GM20431 (cell line): ENCODE measurements around the gene DCHS1.

Source experiments
- in situ Hi-C: fragments of 300-500 bp; cut with MseI, MboI; formaldehyde crosslinking; loops from one replicate; pipeline ENCODE4 v1.15.0; 2020; ENCODE audit warnings: low sequenced_read_pairs; ENCODE audit not compliant: unreplicated experiment

Gene DCHS1

DNA sequence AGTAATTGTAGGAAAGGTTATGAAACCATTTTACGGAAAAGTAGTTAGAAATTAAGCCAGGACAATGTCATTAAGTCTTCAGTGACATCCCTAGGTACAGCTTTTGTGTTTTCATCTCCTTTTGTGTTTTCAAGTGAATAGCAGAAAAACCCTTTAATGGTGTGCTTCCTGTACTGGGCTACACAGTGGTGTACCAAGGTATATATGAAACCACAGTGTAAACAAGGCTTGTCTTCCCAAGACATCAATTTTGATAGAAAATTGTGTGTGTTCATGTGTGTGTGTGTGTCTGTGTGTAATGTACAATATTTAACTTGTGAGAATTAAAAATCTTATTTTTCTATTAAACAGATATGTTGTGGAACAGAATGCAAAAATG lies 18.6 kb upstream of the DCHS1 start:
- in situ Hi-C loops = no loop called here

DNA sequence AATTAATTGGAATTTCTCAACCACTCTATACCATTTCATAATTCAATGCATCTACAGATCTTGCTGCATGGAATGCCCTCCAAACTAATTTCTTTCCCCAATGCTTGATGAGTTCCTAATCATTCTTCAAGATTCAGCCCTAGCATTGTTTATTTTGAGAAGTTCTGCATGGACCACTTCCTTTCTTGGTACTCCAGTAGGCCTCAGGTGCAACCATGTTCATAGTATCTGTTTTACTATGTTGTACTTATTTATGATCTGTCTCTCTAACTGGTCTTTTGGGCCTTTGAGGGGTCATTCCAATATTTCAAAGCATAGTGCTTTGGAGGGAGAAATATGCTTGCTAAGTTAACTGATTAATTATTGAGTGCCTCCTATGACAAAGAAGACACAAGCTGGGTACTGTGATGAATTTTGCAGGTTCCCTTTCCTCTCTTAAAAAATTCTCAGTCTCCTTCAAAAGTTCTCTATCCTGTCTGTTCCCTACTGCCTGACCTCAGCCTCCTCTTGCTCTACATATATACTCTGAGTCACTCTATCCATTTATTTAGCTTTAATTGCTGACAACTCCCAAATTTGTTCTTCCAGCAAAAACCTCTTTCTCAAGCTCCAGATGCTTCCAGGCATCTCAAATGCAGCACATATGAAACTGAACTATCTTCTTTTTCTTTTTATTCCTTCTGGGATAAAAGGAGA lies 18.1 kb upstream of the DCHS1 start:
- in situ Hi-C loops = no loop called here

DNA sequence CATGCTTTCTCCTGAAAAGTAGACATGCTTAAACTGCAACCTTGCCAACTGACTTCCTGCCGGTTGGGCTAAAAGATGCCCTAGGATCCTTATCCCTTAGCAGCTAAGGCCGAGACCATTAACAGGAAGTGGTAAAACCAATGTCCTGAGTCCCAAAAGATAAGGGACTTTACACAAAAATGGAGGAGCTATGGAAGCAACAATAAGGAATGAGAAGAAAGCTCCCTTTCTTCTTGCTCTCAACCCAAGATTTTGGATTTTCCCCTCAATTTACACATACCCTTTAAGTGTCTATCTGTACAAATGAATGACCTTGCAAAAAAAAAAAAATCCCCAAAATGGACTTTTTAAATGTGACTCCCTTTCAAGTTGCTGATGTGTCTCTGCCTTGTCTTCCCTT lies 16.4 kb upstream of the DCHS1 start:
- in situ Hi-C loops = no loop called here

DNA sequence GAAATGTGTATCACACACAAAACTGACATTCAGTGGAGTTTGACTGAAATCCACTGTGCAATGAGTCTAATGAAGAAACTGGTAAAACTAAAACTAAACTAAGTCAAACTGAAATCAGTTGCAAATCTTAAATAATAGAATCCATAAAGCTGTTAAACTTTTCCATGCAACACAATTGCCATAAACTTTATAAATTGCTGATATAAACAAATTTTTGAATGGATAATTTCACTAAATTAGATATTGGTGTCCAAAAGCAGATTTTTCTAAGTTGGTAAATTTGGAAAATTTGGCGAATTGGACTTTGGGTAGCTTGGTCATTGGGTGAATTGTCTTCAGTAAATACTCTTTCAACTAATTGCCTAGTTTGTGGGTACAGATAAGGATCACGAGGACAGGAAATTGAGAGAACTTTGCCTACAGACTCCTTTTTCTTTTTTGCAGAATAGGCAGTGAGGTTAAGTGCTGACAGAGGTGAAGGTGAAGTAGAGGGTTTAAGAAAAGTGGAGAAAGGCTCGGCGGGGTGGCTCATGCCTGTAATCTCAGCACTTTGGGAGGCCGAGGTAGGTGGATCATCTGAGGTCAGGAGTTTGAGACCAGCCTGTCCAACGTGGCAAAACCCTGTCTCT lies 14.7 kb upstream of the DCHS1 start:
- in situ Hi-C loops = no loop called here

DNA sequence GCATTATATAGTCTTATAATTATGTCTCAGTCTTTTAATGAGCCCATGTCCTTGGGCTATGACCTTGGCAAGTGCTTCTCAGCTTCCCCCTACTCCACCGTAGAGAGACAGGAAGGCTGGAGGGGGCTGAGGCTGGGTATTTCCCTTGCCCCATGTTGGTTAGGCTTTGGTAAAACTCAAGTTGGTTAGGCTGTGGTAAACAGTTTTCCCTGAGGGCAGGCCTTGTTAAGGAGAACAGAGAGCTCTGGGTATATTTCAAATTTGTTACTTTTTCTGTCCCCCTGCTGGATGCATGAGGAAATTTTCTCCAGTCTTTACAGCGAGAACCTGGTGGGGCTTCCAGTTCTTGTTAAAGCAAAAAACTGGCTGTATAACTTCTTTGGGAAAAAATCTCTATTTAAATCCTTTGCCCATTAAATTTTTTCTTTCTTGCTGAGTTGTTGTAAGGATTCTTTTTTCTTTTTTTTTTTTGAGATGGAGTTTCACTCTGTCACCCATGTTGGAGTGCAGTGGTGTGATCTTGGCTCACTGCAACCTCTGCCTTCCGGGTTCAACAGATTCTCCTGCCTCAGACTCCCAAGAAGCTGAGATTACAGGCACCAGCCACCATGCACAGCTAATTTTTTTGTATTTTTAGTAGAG lies 12.2 kb upstream of the DCHS1 start:
- in situ Hi-C loops = no loop called here

DNA sequence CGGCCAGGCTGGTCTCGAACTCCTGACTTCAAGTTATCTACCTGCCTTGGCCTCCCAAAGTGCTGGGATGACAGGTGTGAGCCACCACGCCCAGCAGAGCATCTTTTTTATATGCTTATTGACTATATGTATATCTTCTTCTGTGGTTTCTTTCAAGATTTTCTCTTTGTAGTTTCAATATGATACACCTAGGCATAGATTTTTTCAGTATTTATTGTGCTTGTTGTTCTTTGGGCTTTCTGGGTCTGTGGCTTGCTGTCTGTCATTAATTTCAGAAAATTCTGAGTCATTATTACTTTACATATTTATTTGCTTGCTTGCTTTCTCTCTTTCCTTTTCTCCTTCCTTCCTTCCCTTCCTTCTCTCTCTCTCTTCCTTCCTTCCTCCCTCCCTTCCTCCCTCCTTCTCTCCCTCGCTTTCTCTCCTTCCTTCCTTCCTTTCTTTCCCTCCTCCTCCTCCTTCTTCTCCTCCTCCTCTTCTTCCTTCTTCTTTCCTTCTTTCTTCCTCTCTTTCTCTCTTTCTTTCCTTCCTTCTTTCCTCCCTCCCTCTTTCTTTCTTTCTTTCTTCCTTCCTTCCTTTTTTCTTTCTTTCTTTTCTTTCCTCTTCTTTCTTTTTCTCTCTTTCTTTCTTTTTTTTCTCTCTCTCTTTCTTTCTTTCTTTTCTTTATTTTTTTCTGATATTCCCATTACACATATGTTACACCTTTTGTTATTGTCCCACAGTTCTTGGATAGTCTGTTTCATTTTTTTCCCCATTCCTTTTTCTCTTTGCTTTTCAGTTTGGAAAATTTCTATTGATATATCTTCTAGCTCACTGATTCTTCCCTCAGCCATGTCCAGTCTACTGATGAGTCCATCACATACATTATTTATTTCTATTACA lies 10.9 kb upstream of the DCHS1 start:
- in situ Hi-C loops = no loop called here

DNA sequence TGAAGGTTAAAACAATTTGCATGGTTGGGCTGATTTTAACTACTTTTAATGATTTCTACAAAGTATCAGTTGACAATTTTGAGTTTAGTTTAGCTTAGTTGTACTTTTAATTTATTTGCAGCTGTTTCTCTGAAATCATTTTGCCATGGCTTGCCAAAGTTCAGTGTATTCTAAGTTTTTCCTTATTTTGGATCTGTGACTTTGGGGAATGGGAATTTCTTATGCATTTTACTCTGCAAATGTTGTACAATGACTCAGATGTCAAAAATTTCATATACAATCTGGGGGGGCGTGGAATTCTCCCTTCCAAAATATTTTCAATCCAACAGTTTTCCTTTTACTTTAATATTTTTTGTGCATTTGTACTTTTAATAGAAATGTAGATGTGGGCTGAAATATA lies 8.9 kb upstream of the DCHS1 start:
- in situ Hi-C loops = no loop called here

DNA sequence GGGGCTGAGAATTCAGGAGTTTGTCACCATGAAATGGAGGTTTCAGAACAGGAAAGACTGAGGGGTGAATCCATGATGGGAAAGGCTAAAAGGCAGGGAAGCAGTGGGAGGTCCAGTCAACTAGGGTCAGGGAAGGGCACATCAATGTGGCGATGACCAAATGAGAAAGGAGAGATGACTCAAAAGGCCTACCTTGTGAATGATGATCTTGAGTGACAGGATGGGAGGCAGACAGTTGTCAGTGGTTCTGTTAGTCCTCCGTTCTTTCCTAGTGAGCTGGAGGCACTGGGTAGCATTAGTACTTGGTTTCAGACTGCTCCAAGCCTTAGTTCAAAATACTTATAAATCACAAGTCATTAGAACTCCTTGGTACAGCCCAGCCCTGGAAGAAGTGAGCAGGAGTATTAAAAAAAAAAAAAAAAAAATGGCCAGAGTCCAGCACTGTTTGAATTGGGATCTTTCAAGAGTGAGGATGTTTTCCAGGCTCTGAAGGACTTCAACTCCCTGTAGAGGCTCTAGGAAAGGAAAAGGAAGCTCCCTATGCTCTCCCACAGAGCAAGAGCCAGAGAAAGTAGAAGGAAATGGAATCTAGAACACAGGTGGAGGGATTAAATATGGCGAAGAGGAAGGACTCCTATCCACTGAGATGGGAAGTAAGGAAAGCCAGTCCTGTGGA lies 8.3 kb upstream of the DCHS1 start:
- in situ Hi-C loops = no loop called here

DNA sequence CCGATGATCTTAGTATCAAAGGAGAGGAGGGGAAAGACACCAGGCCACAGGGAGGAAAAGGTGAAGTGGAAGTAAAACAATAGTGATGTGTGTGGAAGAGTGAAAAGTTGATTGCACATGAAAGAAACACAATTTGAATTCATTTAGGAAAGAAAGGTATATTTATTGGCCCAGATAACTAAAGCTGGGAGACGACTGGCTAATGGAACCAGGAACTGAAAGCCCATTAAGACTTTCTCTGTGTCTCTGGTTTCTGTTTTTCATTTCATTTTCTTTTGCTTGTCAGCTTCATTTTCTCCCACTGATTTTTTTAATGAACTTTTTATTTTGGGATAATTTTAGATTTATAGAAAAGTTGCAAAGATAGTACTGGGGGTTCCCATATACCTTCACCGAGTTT lies 5.1 kb upstream of the DCHS1 start:
- in situ Hi-C loops = no loop called here

DNA sequence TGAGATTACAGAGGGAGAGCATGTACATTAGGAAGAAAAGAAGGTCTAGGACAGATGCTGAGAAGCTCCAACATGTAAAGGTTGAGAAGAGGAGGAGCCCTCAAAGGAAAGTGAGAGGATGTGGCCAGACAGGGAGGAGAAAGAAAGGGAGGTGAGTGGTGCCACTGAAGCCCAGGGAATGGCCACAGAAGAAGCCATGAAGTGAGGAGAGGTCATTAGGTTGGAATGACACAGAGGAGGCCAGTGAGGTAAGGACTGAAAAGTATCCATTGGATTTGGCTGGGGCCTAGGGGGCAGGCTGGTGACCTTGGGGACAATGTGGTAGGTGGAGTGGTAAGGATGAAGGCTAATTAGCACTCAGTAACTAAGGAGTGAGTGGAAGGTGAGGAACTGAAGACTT lies 3.0 kb upstream of the DCHS1 start:
- in situ Hi-C loops = no loop called here

DNA sequence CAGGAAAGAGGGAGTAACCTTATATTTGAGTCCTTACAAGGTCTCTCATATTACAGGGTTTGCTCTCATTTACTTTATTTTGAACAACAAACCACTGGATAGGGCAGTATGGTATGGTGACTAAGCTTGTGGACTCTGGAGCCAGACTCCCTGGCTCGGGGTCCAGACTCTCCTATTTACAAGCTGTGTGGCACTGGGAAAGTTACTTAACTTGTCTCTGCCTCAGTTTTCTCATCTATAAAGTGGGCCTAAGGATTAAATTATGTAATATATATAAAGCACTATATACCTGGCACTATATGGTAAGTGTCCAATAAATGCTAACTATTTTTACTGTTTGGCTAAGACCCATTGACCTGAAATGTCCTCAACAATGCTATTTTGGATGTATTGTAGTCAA lies 1.7 kb upstream of the DCHS1 start:
- in situ Hi-C loops = no loop called here

DNA sequence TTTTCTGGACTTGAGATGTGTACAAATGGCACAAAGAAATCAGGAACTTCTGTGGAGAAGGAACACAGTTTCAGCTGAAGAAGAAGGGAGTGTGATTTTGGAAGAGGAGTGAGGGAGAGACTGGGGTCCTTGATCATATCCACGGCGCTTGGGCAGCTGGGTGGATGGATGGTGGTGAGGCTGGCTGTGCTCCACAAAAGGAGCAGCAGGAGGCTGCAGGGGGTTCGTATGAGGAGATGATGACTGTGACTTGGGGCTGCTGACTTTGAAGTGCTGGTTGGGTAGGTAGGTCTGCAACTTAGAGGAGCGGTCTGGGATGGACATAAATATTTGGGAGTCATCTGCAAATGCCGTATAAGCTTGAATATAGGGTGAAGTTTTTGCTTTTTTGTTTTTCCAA lies 1.3 kb upstream of the DCHS1 start:
- in situ Hi-C loops = no loop called here

DNA sequence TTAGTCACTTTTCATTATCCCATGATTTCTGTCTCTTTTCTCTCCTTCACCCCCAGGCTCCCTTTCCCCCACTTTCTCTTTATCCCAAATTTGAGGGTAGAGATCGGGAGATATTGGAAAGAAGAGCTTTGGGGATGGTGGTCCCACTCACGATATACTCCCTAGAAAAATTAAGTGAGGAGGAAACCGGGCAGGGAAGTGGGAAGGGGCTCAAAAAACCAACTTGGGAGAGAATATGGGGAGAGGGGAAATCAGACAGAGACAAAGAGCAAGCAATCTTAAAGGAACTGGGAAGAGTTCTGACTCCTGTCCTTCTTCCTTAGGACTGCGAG lies 941 bp upstream of the DCHS1 start:
- in situ Hi-C loops = no loop called here

DNA sequence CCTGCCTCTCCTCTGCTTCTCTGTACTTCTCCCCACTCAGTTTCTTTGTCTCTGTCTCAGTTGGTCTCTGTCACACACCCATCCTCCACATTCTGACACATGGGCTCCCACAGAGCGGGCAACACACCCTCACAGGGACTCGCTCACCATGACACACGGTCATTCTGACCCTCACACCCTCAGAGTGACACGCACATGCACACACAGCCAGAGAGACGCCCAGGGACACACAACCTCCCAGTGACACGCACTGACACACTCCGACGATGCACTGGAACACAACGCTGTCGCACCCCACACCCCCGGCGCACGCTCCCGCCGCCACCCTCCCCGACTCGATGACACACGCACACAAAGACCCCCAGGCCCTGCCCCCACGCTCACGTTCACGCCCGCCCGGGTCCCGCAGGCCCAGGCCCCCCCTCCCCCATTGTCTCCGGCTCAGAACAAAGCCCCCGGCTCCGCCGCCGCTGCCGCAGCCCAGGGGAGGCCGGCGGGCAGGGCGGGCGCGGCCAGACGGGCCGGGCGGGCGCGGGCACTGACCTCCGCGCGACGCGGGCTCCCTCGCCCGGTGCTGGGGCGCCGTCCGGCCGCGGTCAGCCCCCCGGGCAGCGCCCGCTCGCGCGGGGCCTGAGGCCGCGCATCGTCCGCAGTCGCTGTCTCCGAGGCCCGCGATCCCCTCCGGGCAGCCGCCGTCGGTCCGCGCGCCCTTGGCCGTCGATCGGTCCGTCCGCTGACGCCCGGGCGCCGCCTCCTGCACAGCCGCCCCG lies 404 bp downstream of the DCHS1 start:
- in situ Hi-C loops = no loop called here

DNA sequence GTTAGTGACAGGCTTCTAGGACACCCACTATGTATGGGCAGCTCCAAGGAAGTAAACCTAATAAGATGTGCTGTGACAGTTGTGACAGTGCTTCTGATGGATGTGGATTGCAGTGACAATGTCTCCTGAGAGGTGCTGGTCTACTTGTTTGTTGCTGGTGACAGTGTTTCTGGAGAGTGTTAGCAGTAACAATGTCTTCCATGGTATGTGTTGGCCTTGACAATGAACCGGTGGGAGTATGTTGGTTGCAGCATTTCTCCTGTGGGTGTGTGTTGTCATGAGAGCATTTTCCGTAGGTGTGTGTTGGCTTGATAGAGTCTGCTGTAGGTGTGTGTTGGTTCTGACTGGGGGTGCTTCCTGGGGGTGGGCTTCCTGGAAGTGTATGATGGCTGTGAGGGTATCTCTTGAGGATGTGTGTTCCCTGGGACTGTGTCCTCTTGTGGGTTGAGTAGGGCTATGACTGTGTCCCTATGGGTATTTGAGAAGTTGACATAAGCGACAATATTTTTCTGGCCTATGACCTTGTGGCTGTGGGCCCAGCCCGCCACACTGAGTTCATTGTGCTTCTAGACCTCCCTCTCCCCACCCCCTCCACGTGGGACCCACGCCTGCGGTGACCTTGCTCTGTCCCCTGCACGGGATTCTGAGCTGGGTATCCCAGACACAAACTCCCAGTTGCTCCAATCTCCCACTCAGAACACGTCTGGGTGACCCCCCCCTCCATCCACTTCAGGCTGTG lies 1.2 kb downstream of the DCHS1 start:
- in situ Hi-C loops = no loop called here

DNA sequence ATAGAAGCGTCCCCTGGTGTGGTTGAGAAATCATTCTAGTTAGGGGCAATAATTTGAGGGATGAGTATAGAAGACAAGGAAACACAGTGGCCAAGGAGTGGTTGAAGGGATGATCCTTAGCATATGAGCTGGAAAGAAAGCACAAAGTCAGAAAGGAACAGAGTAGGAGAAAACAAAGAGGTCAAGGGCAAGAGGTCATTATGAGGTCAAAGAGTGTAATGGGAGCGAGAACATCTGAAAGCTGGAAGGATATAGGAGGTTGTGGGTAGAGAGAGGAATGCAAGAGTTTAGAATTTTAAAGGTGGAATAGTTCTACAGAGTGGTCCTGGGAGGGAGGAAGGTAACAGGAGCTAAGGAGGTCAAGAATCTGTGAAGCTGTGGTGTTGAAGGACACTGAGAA lies 2.0 kb downstream of the DCHS1 start:
- in situ Hi-C loops = no loop called here

DNA sequence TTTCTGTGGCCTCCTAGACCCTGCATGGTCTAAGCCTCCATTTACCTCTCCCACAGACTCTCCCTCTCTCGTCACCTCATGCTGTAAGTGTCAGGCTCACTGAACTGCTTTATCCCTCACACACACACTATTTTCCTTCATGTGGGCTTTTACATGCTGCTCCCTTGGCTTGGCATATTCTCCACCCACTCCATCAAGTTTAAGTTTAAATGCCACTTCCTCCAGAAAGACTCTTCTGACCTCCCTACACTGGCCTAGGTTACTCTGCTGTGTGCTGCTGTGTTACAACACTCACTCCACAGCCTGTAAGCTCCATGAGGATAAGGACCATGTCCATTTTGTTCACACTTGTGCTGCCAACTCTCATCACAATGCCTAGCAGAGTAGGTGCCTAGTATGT lies 2.5 kb downstream of the DCHS1 start:
- in situ Hi-C loops = no loop called here

DNA sequence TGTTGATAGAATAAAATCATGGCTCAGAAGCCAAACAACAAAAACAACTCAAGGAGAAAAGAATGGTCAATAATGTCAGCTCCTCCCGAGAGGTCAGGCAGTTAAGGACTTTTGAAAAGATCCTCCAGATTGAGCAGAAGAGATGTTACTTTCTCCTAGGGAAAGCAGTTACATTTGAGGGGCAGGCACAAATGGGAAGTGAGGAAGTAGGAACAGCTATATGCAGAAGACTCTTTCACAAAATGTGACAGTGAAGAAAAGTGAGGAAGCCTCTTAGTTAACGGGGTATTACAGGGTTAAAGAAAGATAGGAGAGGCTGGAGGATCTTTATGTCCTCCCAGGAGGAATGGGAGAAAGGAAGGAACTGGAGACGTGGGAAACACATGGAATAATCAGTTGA lies 3.4 kb downstream of the DCHS1 start:
- in situ Hi-C loops = no loop called here

DNA sequence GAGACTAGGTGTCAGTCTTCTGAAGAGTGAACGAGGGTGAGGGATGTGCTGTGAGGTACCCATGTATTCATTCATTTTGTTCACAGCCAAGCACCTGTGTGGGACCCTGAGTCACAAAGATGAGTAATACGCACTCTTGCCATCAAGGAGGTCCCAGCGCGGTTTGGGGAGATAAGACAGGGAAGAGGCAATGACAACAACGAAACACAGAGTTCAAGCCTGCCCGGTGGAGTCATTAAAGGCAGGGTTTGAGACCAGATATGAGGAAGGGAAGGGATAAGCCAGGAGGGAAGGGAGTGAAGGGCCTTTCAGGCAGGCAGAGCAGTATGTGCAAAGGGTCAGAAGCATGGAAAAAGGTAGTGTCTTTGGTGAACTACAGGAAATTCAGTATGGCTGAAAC lies 4.6 kb downstream of the DCHS1 start:
- in situ Hi-C loops = no loop called here
